Renal cortical epithelial cell (primary cell): ENCODE measurements around the gene PIP5K1C. TPM values are rescaled to one million over a fixed set of nuclear protein-coding genes. Genes with fewer than 3 reads are reported as not detected.

ENCODE experiments used
- DNase-seq: peaks from one replicate; pipeline ENCODE4 v3.0.0-alpha.2; 2011; ENCODE audit warnings: low read depth
- total RNA-seq: library from RNA; depleted of rRNA; stranded (reverse); fragments of >200 nt; gene quantifications from 2 replicates; pipeline ENCODE4 v1.2.3, GENCODE V29; 2014

The PIP5K1C gene, protein sequence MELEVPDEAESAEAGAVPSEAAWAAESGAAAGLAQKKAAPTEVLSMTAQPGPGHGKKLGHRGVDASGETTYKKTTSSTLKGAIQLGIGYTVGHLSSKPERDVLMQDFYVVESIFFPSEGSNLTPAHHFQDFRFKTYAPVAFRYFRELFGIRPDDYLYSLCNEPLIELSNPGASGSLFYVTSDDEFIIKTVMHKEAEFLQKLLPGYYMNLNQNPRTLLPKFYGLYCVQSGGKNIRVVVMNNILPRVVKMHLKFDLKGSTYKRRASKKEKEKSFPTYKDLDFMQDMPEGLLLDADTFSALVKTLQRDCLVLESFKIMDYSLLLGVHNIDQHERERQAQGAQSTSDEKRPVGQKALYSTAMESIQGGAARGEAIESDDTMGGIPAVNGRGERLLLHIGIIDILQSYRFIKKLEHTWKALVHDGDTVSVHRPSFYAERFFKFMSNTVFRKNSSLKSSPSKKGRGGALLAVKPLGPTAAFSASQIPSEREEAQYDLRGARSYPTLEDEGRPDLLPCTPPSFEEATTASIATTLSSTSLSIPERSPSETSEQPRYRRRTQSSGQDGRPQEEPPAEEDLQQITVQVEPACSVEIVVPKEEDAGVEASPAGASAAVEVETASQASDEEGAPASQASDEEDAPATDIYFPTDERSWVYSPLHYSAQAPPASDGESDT
- 8.0 and 38.4 TPM in 2 replicates for total RNA-seq

DNA sequence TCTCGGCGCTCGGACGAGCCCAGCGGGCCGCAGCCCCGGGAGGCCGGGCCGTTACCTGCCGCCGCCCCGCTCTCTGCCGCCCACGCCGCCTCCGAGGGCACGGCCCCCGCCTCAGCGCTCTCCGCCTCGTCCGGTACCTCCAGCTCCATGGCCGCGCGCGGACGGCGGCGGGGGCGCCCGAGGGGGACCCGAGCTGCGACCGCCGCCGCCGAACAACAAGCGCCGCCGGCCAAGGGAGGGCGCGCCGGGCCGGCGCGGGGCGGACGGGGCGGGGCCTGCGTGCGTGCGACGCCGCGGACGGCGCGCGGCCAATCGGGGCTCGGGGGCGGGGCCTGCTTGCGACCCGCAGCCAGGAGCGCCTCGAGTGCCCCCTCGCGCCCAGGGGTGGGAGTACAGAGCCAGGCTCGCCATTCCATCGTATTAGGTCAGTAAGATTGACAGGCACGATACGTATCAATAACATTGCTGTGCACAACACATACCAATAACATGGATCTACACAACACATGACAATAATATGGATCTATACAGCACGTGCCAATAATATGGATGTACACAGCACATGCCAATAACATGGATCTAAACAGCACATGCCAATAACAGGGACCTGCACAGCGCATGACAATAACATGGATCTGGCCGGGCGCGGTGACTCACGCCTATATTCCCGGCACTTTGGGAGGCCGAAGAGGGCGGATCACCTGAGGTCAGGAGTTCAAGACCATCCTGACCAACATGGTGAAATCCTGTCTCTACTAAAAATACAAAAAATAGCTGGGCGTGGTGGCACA is at the start of gene PIP5K1C:
Gene PIP5K1C, minus strand, starts transcription at position 227 of the 791 bp plus-strand sequence. Its CDS starts 78 bp downstream, at position 149.
- DNase-seq, result peak; percentile 52

DNA sequence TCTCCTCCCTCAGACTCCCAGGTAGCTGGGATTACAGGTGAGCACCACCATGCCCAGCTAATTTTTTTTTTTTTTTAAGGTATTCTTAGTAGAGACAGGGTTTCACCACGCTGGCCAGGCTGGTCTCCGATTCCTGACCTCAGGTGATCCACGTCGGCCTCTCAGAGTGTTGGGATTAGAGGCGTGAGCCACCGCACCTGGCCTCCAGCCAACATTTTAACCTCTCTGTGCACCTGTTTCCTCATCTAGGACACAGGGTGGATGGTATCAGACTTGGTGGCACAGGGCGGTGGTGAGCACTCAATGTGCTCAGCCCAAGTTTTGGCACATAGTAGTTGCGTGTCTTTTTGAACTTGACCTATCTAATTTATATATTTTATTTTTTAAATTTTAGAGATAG is 48.7 kb upstream of the PIP5K1C start:
- no peak for DNase-seq

DNA sequence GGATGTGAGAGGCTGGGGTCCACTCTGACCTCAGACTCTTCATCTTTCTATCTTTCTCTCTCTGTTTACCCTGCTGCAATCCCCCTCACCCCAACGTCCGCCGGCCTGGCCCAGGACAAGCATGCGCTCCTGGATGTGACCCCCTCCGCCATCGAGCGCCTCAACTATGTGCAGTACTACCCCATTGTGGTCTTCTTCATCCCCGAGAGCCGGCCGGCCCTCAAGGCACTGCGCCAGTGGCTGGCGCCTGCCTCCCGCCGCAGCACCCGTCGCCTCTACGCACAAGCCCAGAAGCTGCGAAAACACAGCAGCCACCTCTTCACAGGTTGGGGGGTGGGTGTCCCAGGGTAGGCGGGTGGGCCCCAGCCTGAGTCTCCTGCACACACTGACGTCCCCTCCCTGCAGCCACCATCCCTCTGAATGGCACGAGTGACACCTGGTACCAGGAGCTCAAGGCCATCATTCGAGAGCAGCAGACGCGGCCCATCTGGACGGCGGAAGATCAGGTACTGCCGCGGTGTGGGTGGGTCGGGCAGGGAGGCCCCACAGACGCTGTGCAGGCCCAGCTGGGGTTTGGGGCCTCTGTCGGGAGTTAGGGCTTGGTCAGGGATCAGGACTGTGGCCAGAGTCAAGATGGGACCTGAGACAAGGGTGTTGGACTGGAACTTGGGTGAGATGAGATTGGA is 46.2 kb upstream of the PIP5K1C start:
- no peak for DNase-seq

DNA sequence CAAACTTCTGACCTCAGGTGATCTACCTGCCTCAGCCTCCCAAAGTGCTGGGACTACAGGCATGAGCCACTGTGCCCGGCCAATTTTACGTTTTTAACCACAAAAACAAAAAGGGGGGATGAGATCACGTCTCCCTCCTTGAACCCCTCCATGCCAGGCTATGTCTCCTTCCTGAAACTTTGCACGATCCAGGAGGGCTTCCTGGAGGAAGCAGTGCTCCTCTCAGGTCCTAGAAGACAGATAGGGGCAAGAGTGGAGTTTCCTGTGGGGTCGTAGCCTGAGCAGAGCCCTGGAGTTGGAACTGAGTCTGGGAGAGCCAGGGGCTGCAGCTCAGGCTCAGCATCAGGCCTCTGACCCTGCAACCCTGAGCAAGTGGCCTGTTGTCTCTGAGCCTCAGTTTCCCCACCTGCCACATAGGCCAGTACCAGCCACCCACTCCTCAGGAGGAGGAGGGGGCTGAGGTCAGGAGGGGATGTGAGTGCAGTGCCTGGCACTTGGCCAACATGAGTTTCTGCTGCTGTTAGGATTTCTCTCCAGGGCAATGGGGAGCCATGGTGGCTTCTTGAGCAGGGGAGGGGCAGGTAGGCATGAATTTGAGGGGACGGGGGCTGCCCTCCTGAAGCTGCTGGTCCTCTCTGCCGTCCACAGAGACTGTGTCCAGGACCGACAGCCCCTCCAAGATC is 45.2 kb upstream of the PIP5K1C start:
- DNase-seq, result no peak

DNA sequence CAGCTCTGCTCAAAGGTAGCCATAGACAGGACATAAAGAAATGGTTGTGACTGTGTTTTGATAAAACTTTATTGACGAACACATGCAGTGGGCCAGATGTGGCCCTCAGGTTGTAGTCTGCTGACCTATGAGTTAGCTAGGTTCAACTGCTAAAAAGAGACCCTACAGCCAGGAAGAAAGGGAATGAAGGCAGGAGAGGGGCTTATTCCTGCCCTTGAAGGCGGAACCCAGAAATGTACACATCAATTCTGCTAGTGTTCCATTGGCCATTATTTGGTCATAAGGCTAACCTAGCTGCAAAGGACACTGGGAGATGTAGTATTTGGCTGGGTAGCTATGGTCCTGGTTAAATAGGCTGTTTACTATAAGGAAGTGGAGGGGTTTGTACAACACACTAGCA is 43.2 kb upstream of the PIP5K1C start:
- no peak for DNase-seq

DNA sequence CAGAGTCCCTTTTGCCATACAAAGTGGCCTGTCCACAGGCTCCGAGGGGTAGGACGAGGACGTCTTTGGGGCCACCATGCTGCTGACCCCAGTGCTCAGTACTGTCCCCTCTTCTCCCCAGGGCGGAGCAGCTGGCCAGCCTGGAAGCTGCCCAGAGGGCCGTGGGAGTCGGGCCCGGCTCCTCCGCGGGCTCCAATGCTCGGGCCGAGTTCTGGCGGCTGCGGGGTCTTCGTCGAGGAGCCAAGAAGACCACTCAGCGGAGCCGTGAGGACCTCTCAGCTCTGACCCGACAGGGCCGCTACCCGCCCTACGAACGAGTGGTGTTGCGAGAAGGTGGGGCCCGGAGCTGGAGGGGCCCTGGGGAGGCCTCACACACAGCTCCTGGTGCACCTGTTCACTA is 40.2 kb upstream of the PIP5K1C start:
- no peak for DNase-seq

DNA sequence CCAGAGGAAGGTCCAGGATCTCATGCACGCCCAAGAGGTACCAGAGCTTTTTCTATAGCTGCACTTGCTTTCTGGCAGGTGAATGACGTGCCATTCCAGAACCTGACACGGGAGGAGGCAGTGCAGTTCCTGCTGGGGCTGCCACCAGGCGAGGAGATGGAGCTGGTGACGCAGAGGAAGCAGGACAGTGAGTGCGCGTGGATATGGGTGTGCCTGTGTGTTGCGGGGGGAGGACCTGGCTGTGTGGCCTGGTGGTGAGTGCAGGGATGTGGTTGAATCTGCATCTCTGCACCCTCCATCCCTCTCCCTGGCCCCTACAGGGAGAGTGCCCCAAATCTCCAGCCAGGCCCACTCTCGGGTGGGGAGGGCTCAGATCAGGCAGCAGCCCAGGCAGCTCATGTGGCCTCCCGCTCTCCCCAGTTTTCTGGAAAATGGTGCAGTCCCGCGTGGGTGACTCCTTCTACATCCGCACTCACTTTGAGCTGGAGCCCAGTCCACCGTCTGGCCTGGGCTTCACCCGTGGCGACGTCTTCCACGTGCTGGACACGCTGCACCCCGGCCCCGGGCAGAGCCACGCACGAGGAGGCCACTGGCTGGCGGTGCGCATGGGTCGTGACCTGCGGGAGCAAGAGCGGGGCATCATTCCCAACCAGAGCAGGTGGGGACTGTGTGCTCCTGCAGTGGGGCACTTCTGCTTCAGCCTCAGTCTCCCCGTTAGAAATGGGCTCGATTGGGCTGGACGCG is 38.4 kb upstream of the PIP5K1C start:
- DNase-seq, result no peak

DNA sequence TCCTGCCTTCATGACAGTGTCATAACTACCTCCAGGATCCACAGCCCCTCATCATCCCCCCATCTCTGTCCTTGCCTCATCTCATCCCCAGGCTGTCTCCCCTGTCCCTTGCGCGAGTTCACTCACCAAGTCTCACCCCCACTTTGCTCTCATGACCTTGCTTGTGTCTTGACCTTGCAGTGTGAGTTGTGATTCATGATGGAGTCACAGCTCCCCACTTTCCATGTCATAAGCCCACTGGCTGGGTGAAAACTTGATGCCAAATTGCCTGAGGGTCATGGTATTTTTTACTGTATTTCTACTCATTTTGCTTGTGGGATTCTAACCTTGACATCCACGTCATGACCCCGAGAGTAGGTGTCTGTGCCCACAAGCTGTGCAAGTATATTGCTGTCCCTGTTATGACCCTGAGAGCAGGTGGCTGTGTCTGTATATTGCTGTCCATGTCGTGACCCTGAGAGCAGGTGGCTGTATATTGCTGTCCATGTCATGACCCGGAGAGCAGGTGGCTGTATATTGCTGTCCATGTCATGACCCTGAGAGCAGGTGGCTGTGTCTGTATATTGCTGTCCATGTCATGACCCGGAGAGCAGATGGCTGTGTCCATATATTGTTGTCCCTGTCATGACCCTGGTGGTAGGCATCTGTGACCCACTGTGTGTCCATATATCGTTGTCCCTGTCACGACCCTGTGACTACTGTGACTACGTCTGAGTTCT is 37.4 kb upstream of the PIP5K1C start:
- DNase-seq, result no peak

DNA sequence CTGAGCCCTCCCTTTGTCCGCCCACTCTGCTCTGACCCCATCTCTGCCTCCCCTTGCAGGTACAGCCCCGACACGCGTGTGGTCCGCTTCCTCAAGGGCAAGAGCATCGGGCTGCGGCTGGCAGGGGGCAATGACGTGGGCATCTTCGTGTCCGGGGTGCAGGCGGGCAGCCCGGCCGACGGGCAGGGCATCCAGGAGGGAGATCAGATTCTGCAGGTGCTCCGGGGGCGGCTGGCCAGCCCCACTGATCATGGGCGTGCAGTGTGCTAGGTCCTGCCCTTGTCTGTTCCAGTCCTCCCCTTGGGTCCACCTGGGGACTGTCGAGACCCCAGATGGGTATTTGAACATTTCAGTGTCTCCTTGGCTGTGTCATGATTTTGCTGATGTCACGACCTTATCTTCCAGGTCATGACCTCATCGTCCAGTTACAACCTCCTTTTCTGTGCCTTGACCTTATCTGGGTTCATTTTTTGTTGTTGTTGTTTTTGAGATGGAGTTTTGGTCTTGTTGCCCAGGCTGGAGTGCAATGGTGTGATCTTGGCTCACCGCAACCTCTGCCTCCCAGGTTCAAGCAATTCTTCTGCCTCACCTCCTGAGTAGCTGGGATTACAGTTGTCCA is 35.9 kb upstream of the PIP5K1C start:
- no peak for DNase-seq

DNA sequence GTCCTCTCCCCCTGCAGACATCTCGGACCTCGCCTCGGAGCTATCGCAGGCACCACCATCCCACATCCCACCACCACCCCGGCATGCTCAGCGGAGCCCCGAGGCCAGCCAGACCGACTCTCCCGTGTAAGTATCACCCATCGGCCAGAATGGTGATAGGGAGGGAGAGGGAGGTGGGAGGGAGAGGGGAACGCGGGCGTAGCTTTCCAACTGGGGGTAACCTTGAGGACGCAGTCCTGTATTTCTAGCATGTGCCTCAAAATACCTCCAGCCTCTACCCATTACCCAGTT is 34.0 kb upstream of the PIP5K1C start:
- no peak for DNase-seq

DNA sequence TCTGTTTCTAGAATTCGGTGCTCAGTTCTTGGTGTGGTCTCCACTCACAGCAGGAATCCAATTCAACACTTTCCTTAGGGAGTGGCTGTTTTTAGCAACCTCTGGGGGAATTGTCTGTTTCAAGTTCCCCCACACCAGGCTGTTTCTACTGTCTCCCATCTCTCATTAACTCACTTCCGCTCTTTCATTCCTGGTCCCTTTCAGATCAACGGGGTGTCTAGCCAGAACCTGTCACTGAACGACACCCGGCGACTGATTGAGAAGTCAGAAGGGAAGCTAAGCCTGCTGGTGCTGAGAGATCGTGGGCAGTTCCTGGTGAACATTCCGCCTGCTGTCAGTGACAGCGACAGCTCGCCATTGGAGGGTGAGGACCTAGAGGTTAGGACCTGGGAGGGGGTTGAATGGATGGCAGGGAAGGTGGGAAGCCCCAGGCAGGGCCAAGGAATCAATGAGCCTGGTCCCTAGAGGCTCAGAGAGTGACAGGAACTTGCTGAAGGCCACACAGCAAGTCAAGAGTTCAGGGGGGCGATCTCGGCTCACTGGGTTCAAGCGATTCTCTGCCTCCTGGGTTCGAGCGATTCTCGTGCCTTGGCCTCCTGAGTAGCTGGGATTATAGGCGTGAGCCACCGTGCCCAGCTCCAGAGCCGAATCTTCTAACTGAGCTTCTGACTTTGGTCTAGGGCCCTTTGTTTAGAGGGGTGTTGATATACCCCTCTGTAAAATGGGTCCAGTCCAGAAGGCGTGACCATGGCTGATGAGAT is 33.5 kb upstream of the PIP5K1C start:
- no peak for DNase-seq

DNA sequence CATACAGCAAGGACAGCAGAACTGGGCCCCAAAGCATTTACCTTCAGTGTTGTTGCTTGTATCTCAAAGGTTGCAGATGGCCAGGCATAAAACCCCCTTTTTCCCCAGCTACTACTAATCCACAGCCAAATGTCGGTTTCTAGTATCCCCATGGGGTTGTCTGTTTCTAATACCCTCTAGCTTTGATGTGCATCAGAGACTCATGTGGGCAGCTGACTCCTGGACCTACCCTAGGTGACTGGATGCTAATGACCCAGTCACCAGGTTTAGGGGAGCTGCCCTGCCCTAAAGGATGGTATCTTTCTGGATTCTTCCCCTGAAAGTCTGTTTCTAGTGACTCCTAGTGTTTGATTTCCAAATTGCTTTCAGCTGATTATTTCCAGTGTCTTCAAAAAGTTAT is 31.8 kb upstream of the PIP5K1C start:
- DNase-seq, result no peak

DNA sequence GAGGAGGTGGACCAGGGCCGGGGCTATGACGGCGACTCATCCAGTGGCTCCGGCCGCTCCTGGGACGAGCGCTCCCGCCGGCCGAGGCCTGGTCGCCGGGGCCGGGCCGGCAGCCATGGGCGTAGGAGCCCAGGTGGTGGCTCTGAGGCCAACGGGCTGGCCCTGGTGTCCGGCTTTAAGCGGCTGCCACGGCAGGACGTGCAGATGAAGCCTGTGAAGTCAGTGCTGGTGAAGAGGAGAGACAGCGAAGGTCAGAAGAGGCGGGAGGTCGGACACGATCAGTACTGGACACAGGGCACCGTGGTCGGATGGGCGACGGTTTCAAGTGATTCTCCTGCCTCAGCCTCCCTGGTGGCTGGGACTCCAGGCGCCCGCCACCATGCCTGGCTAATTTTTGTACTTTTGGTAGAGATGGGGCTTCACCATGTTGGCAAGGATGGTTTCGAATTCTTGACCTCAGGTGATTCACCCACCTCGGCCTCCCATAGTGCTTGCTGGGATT is 30.2 kb upstream of the PIP5K1C start:
- no peak for DNase-seq

DNA sequence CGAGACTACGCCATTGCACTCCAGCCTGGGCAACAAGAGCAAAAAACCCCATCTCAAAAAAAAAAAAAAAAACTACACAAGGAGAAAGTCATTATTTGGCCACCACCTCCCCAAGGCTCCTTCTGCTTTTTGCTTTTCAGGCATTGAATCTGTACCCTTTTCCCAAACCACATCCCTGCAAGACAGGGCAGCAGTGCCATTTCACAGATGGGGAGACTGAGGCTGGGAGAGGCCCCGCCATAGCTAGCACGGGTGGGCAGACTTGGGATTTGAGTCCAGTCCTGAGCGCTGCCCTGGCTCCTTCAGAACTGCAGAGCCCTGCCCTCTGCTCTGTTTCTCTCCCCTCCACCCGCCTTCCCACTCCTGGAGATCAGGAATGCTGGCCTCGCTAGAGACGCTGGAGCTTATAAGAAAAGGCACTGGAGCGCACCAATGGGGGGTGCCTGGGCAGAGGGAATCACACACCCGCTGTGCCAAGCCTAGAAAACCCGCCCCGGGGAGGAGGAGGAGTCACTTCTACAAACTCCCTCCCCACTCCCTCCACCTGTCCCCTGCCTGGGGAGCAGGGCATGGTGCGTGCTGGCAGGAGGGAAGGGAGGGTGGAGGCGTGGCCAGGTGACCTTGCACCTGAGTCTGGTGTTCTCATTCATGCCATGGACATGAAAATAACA is 25.5 kb upstream of the PIP5K1C start:
- DNase-seq, result peak; percentile 44

DNA sequence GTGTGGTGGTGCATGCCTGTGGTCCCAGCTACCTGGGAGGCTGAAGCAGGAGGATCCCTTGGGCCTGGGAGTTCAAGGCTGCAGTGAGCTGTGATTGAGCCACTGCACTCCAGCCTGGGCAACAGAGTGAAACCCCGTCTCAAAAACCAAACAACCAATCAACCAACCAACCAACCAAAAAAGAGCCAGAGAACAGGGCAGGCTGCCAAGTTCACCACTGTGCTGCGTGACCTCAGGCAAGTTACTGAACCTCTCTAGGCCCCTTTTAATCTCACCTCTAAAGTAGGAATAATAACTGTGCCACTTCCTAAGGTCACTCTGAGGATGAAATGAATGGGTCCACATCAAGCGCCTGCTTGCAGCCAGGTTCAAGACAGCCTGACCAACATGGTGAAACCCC is 24.9 kb upstream of the PIP5K1C start:
- no peak for DNase-seq

DNA sequence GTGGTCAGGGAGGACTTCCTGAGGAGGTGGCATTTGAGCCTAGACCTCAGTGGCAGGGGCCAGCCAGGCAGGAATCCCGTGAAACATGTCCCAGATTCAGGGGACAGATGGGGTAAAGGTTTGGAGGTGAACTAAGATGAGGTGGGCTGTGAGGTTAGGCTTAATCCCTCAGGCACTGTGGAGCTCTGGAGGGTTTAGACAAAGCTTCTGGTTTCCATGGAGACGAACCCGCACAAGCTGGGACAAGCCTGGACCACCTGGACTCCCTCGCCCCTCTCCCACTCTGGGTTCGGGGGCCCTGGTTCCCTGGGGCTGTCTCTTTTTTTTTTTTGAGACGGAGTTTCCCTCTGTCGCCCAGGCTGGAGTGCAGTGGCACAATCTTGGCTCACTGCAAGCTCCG is 23.6 kb upstream of the PIP5K1C start:
- no peak for DNase-seq

DNA sequence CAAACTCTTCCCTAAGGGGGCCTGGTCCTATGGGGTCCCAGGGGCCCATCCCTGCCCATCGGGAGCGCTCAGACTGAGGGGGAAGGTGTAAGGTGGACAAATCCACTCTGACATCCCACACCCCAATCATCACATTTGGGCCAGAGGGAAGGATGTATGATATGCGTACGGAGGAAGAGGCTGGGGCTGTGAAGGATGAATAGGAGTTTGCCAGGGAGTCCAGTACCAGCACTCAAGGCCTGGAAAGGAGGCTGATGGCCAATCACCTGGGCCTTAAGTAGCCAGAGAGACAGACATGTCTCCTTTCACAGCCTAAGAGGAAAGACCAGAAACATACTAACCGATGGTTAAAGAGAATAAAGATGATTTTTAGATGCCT is 22.8 kb upstream of the PIP5K1C start:
- DNase-seq, result no peak

DNA sequence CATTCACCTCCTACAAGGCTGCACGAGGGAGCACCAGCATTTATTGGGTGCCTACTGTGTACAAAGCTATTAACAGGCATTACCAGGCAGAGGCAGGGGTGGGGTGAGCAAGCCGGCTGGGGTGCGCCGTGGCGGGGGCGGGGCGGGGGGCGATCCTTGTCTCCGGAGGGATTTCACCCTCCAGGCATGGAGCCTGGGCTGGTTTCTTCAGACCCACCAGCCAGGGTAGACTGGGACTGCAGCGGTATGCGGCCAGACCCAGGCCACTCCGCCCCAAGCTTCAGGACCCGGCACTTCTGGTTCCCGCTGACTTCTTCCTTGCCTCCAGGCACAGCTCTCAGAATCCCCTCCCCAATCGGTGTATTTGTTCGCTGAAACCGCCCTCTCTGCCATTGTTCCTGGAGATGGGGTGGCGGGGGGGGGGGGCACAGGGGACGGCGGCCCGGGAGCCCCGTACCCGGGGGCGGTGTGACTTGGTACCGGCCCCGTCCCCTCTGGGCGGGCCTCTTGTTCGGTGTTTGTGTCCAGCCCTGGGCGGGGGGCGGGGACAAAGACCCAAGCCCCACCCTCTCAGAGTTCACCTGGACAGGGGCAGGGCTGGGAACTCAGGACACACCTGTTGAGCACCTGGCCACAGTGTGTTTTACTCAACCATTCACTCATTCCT is 22.3 kb upstream of the PIP5K1C start:
- DNase-seq, result no peak
